MM.1S (cell line): ENCODE data around the gene PPP1R15B.

Experiments used
- CTCF ChIP-seq: fragments of 300-600 bp; sonication (generic); IDR thresholded peaks from 2 replicates; pipeline ENCODE4 v1.5.1; 2016; ENCODE audit warnings: antibody characterized with exemption, low read length, mixed read lengths
- EZH2 ChIP-seq: fragments of 300-600 bp; sonication (generic); optimal IDR thresholded peaks from 2 replicates; pipeline ENCODE3; 2017; ENCODE audit warnings: low read depth, mild to moderate bottlenecking, antibody characterized with exemption, low read length, mixed read lengths
- EZH2phosphoT487 ChIP-seq: fragments of 300-600 bp; sonication (generic); IDR thresholded peaks from 2 replicates; pipeline ENCODE4 v1.6.1; 2018; ENCODE audit warnings: antibody characterized with exemption, low read length

- no peak for TF ChIP-seq CTCF
- no peak for TF ChIP-seq EZH2phosphoT487
- TF ChIP-seq EZH2: no peak
Measured at GRCh38 chr1:204442376-204443259, 31.0 kb upstream of the PPP1R15B start.
